HepG2 (cell line): Measurements from ENCODE around the gene AKR7A2. TPM values are rescaled to one million over a fixed set of nuclear protein-coding genes. Genes with fewer than 3 reads are reported as not detected.

Experiments used
- ASH2L ChIP-seq: fragments of 300-600, 200-600 bp; sonication (generic); IDR thresholded peaks from 2 replicates; pipeline ENCODE4 v1.7.0; 2017; ENCODE audit warnings: low read depth, mild to moderate bottlenecking, moderate library complexity, mixed read lengths, low read length; ENCODE audit not compliant: insufficient read length
- HIC2 ChIP-seq: sonication (generic); formaldehyde crosslinking; IDR thresholded peaks from 2 replicates; pipeline ENCODE4 v1.9.0; 2022; ENCODE audit warnings: low read depth, missing genetic modification reagents
- HNF1B ChIP-seq: sonication (generic); formaldehyde crosslinking; IDR thresholded peaks from 2 replicates; pipeline ENCODE4 v1.5.1; 2020; ENCODE audit warnings: mild to moderate bottlenecking, moderate library complexity, missing genetic modification reagents
- IRX3 ChIP-seq: sonication (generic); formaldehyde crosslinking; IDR thresholded peaks from 2 replicates; pipeline ENCODE4 v1.8.1; 2023; ENCODE audit warnings: mild to moderate bottlenecking, low read depth, missing genetic modification reagents, borderline replicate concordance
- JUNB ChIP-seq: sonication (generic); formaldehyde crosslinking; IDR thresholded peaks from 2 replicates; pipeline ENCODE4 v1.8.0; 2022; ENCODE audit warnings: missing genetic modification reagents, mild to moderate bottlenecking, borderline replicate concordance
- KDM1A ChIP-seq: IDR thresholded peaks from 2 replicates; pipeline ENCODE4 v1.6.1; 2016; ENCODE audit warnings: missing compliant biosample characterization
- LCORL ChIP-seq, 2 experiments: fragments of 450-650 bp in 1 of 2; sonication (generic) in 1 of 2; formaldehyde crosslinking in 1 of 2; IDR thresholded peaks; 2 replicates each; pipeline versions ENCODE4 v1.5.0 to v1.6.1; 2017 to 2020; ENCODE audit warnings: antibody characterized with exemption in 1 of 2, missing genetic modification reagents in 1 of 2
- MEIS1 ChIP-seq: sonication (generic); formaldehyde crosslinking; IDR thresholded peaks from 2 replicates; pipeline ENCODE4 v1.9.0; 2021; ENCODE audit warnings: mild to moderate bottlenecking, missing genetic modification reagents, moderate library complexity, borderline replicate concordance
- MYPOP ChIP-seq: sonication (generic); formaldehyde crosslinking; IDR thresholded peaks from 2 replicates; pipeline ENCODE4 v1.8.1; 2023; ENCODE audit warnings: mild to moderate bottlenecking, moderate library complexity, missing genetic modification reagents
- PBX2 ChIP-seq: IDR thresholded peaks from 2 replicates; pipeline ENCODE4 v1.6.1; 2016; ENCODE audit warnings: control low read depth
- PHF20 ChIP-seq: sonication (generic); formaldehyde crosslinking; IDR thresholded peaks from 2 replicates; pipeline ENCODE4 v1.5.0; 2020; ENCODE audit warnings: mild to moderate bottlenecking, missing genetic modification reagents
- SALL2 ChIP-seq: sonication (generic); formaldehyde crosslinking; IDR thresholded peaks from 2 replicates; pipeline ENCODE4 v1.8.1; 2023; ENCODE audit warnings: mild to moderate bottlenecking, missing genetic modification reagents, inconsistent platforms
- TERF1 ChIP-seq: sonication (generic); formaldehyde crosslinking; IDR thresholded peaks from 2 replicates; pipeline ENCODE4 v1.8.0; 2022; ENCODE audit warnings: mild to moderate bottlenecking, missing genetic modification reagents, moderate library complexity
- YY1 ChIP-seq: IDR thresholded peaks from 2 replicates; pipeline ENCODE4 v1.6.1; 2011; ENCODE audit warnings: low read length, low read depth, moderate library complexity, mild to moderate bottlenecking; ENCODE audit not compliant: insufficient read depth, insufficient replicate concordance
- ZBTB39 ChIP-seq: sonication (generic); formaldehyde crosslinking; IDR thresholded peaks from 2 replicates; pipeline ENCODE4 v1.5.0; 2020; ENCODE audit warnings: missing genetic modification reagents
- ZBTB7A ChIP-seq: sonication (generic); formaldehyde crosslinking; IDR thresholded peaks from 2 replicates; pipeline ENCODE4 v1.8.0; 2022; ENCODE audit warnings: mild to moderate bottlenecking, missing genetic modification reagents
- ZNF546 ChIP-seq: sonication (generic); formaldehyde crosslinking; conservative IDR thresholded peaks from 2 replicates; pipeline ENCODE4 v1.8.1; 2023; ENCODE audit warnings: mild to moderate bottlenecking, missing genetic modification reagents
- ZNF577 ChIP-seq: sonication (generic); formaldehyde crosslinking; IDR thresholded peaks from 2 replicates; pipeline ENCODE4 v1.4.0; 2020; ENCODE audit warnings: mild to moderate bottlenecking, low read depth, missing genetic modification reagents, borderline replicate concordance
- ZNF75D ChIP-seq: sonication (generic); formaldehyde crosslinking; IDR thresholded peaks from 2 replicates; pipeline ENCODE4 v1.8.1; 2023; ENCODE audit warnings: missing genetic modification reagents, mild to moderate bottlenecking, borderline replicate concordance
- polyA plus RNA-seq, 8 experiments: library from polyadenylated mRNA; depleted of rRNA in 3 of 8; stranded (reverse) in 7 of 8; unstranded in 1 of 8; fragments of >200 nt; fragmentation: Illumina TruSeq in 4 of 8; extraction: Trizol in 4 of 8; gene quantifications; 2 replicates each; pipeline versions ENCODE4 v1.2.1 to v1.2.3, GENCODE V29; 2011 to 2016; ENCODE audit warnings: low read depth in 4 of 8, missing spikeins in 1 of 8, mixed read lengths in 1 of 8; ENCODE audit not compliant: insufficient read depth in 1 of 8
- total RNA-seq, 5 experiments: library from RNA; depleted of rRNA; stranded (reverse); fragments of >200 nt; fragmentation: Illumina TruSeq; extraction: Trizol; gene quantifications; 2 replicates each; pipeline ENCODE4 v1.2.3, GENCODE V29; 2016; ENCODE audit warnings: low read depth in 1 of 5

Gene AKR7A2
- total and polyA plus RNA-seq, 2 of the 13 experiments (the other 11 are each of a cell fraction or from before 2014, with no cell fraction given): 45.2 to 75.6 TPM

- no peak for TF ChIP-seq TERF1 (CRISPR knock-in tag)
- TF ChIP-seq MYPOP (CRISPR knock-in tag): no peak
- TF ChIP-seq JUNB (CRISPR knock-in tag): no peak
- TF ChIP-seq ZNF75D (CRISPR knock-in tag): no peak
- no peak for TF ChIP-seq LCORL (IDR thresholded peaks at IDR 0.05)
- TF ChIP-seq LCORL (CRISPR knock-in tag; IDR thresholded peaks at IDR 0.05): peak; percentile 91
- TF ChIP-seq ASH2L: peak; percentile 54
- no peak for TF ChIP-seq ZNF577
- TF ChIP-seq PHF20: no peak
- no peak for TF ChIP-seq ZBTB7A (CRISPR knock-in tag)
- peak; percentile 20 for TF ChIP-seq YY1
- TF ChIP-seq ZBTB39 (CRISPR knock-in tag): no peak
- TF ChIP-seq PBX2 (CRISPR knock-in tag): no peak
- TF ChIP-seq IRX3 (CRISPR knock-in tag): peak; percentile 78; the same call in 1 of the 2 replicates
- 0 out of 2 replicates have a peak, but pooled peaks have one; percentile 24 for TF ChIP-seq HNF1B (CRISPR knock-in tag)
- TF ChIP-seq KDM1A (CRISPR knock-in tag): 0 out of 2 replicates have a peak, but pooled peaks have one; percentile 14
- no peak for TF ChIP-seq ZNF546 (CRISPR knock-in tag)
- 0 out of 2 replicates have a peak, but pooled peaks have one; percentile 13 for TF ChIP-seq SALL2 (CRISPR knock-in tag)
- no peak; the same call in 1 of the 2 replicates for TF ChIP-seq MEIS1 (CRISPR knock-in tag)
- no peak for TF ChIP-seq HIC2 (CRISPR knock-in tag)
Observed at GRCh38 chr1:19338323-19338762, 26.4 kb upstream of the AKR7A2 start (continued).
